B cell (primary cell): ENCODE results near the gene CDC34. TPM values are rescaled to one million over a fixed set of nuclear protein-coding genes. Genes with fewer than 3 reads are reported as not detected.

Experiments
- ATAC-seq: fragments of 200-7000 bp; cut with Tn5 transposase; one replicate; pipeline ENCODE4 v1.10.0; 2021; ENCODE audit warnings: low read depth, mild to moderate bottlenecking, moderate number of reproducible peaks, moderate library complexity
- CTCF ChIA-PET: fragments of 350-600 bp; sonication (Branson Sonifier 250); formaldehyde crosslinking; loops from one replicate; lab custom pipeline; 2021; ENCODE audit warnings: antibody characterized with exemption, inconsistent platforms; lab: Charles Lee
- POLR2A ChIA-PET: fragments of 350-600 bp; sonication (Branson Sonifier 250); formaldehyde crosslinking; loops from one replicate; lab custom pipeline; 2021; ENCODE audit warnings: antibody characterized with exemption; lab: Charles Lee
- DNase-seq: peaks from one replicate; pipeline ENCODE4 v3.0.0; 2013
- H2AFZ ChIP-seq: 2 replicates; pipeline ENCODE4 v1.6.1; 2012; ENCODE audit warnings: mild to moderate bottlenecking, low read depth, low read length; ENCODE audit not compliant: insufficient read depth, poor library complexity, severe bottlenecking
- H3K27ac ChIP-seq, 2 donors: 1 replicate in 1 of 2; 2 replicates in 1 of 2; pipeline ENCODE4 v1.5.1; 2012 to 2013; ENCODE audit warnings: low read length in 2 of 2, mild to moderate bottlenecking in 2 of 2, moderate library complexity in 1 of 2
- H3K27me3 ChIP-seq, 4 experiments: fragments of 200-600 bp in 1 of 4; sonication (generic) in 1 of 4; replicated peaks in 1 of 4; 1 replicate in 2 of 4; 2 replicates in 2 of 4; pipeline versions ENCODE4 v1.6.1 to v1.7.0; 2013 to 2016; ENCODE audit warnings: low read length in 3 of 4, mild to moderate bottlenecking in 2 of 4, mixed read lengths in 1 of 4, moderate library complexity in 1 of 4; ENCODE audit not compliant: insufficient read depth in 4 of 4, control insufficient read depth in 3 of 4; ENCODE audit errors: control extremely low read depth in 1 of 4
- H3K36me3 ChIP-seq, 2 experiments: replicated peaks in 1 of 2; 1 replicate in 1 of 2; 2 replicates in 1 of 2; pipeline versions ENCODE4 v1.6.1 to v1.7.1; 2013; ENCODE audit warnings: low read length in 1 of 2; ENCODE audit not compliant: insufficient read depth in 2 of 2, control insufficient read depth in 1 of 2; ENCODE audit errors: control extremely low read depth in 1 of 2, extremely low read depth in 1 of 2
- H3K4me1 ChIP-seq, 2 donors: fragments of 200-600 bp in 1 of 2; sonication (generic) in 1 of 2; 1 replicate in 1 of 2; 2 replicates in 1 of 2; pipeline versions ENCODE4 v1.5.1 to v1.6.1; 2013 to 2017; ENCODE audit warnings: low read length in 2 of 2; ENCODE audit not compliant: control insufficient read depth in 2 of 2, insufficient read depth in 2 of 2
- H3K4me2 ChIP-seq: replicated peaks from 2 replicates; pipeline ENCODE3; 2012; ENCODE audit warnings: mild to moderate bottlenecking, low read depth, low read length; ENCODE audit not compliant: poor library complexity, severe bottlenecking
- H3K4me3 ChIP-seq, 5 experiments: fragments of 200-600 bp in 1 of 5; sonication (generic) in 1 of 5; 1 replicate in 3 of 5; 2 replicates in 2 of 5; pipeline versions ENCODE4 v1.5.1 to v1.7.0; 2011 to 2016; ENCODE audit warnings: low read length in 4 of 5, mild to moderate bottlenecking in 4 of 5, low read depth in 2 of 5, control low read depth in 1 of 5, moderate library complexity in 1 of 5; ENCODE audit not compliant: insufficient read depth in 1 of 5; ENCODE audit errors: control extremely low read depth in 1 of 5, extremely low read depth in 1 of 5
- H3K79me2 ChIP-seq: fragments of 200-600 bp; sonication (generic); one replicate; pipeline ENCODE4 v1.6.0; 2016; ENCODE audit warnings: low read length; ENCODE audit not compliant: control insufficient read depth, insufficient read depth
- H3K9ac ChIP-seq: fragments of 200-600 bp; sonication (generic); 2 replicates; pipeline ENCODE4 v1.6.1; 2017; ENCODE audit warnings: mild to moderate bottlenecking, low read length, moderate library complexity
- H3K9me3 ChIP-seq, 3 donors: one replicate each; pipeline versions ENCODE4 v1.6.1 to v1.7.1; 2013; ENCODE audit warnings: low read length in 2 of 3; ENCODE audit not compliant: control insufficient read depth in 2 of 3, insufficient read depth in 1 of 3; ENCODE audit errors: control extremely low read depth in 1 of 3
- H4K20me1 ChIP-seq: 2 replicates; pipeline ENCODE4 v1.6.0; 2012; ENCODE audit warnings: mild to moderate bottlenecking, low read length; ENCODE audit not compliant: insufficient read depth, control insufficient read depth, poor library complexity, severe bottlenecking
- H3K27ac Mint-ChIP-seq: one replicate; pipeline ENCODE4 v1.8.0; 2021; ENCODE audit warnings: mixed read lengths
- H3K27me3 Mint-ChIP-seq: one replicate; pipeline ENCODE4 v1.8.0; 2021; ENCODE audit warnings: mixed read lengths
- H3K4me1 Mint-ChIP-seq: one replicate; pipeline ENCODE4 v1.8.0; 2021; ENCODE audit warnings: mixed read lengths
- H3K4me3 Mint-ChIP-seq: one replicate; pipeline ENCODE4 v1.8.0; 2021; ENCODE audit warnings: mixed read lengths
- H3K9me3 Mint-ChIP-seq: one replicate; pipeline ENCODE4 v1.8.0; 2022; ENCODE audit warnings: mixed read lengths; ENCODE audit not compliant: insufficient read depth
- EZH2 ChIP-seq: IDR thresholded peaks from 2 replicates; pipeline ENCODE4 v1.6.1; 2012; ENCODE audit warnings: borderline replicate concordance, low read depth, mild to moderate bottlenecking, moderate library complexity, low read length; ENCODE audit not compliant: insufficient read depth, poor library complexity, severe bottlenecking
- WGBS: methylation state at CpG from one replicate; pipeline ENCODE4 v1.1.5; 2013; ENCODE audit warnings: missing lambda C conversion rate; ENCODE audit not compliant: insufficient coverage; 5-methylcytosine and 5-hydroxymethylcytosine counted together
- intact Hi-C: fragments of 100-400 bp; cut with micrococcal nuclease; formaldehyde crosslinking; loops from one replicate; pipeline ENCODE4 v1.10.0; 2022
- polyA plus RNA-seq: library from polyadenylated mRNA; depleted of rRNA; stranded (reverse); fragments of >200 nt; gene quantifications from 2 replicates; pipeline ENCODE4 v1.2.3, GENCODE V29; 2012
- total RNA-seq, 2 donors: library from RNA; stranded (reverse); fragments of 120-200 nt in 1 of 2; gene quantifications; 1 replicate in 1 of 2; 2 replicates in 1 of 2; pipeline versions ENCODE4 v1.2.3 to v1.2.4, GENCODE V29; 2013 to 2022
- TF ChIP-seq, protein P1 (sequence below): fragments of 200-600 bp; IDR thresholded peaks from one replicate; pipeline ENCODE4 v1.8.0; 2022; ENCODE audit warnings: antibody characterized with exemption, mild to moderate bottlenecking

CDC34 gene
- total and polyA plus RNA-seq, 2 donors (not counting 1 experiment from before 2014, with no cell fraction given): 26.9 to 28.4 TPM

DNA sequence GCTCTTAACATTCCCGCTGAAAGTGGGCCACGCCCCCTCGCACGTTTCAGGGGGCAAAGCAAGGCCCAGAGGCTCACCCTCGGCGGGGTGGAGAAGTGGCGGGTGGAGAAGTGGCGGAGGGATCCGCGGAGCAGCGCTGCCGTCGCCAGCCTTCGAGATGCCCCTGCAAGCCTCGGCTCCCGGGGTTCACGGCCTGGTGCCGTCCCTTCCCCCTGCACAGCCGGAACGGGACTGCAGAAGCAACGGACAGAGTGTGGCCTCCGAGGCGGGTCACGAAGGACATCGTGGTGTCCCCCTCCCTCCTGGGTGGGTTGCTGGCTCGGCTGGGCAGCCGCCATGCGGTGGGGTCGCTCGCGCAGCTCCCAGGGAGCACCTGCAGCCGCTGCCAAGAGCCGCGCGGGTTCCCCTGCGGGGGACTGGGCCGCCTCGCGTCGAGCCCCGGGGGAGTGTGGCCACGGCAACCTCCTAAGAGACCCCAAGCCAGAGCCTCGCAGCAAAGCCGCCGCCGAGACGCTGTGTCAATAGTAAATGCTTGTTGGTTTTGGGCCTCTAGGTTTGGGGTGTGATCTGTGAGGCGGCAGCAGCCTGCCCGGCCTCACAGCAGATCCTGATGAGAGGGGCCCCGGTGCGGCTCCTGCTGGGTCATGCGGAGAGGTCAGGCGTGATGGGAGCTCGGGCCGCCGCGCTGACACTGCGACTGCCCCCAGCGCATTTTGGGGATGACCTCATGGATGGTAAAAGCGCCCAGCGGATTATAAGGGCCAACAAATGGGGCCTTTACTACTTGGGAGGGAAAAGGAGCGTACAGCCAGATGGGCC lies 18.8 kb upstream of the CDC34 start:
- Histone ChIP-seq H4K20me1 (peaks cover 20% of the 10 kb centered on the region), H3K36me3 (peaks cover 0 to 4% of the 10 kb centered on the region in 2 experiments), H3K4me2 (peak overlapping the region; percentile 3), H3K27ac (no peak overlapping the region), H3K9me3 (peaks cover 0 to 8% (median 0%) of the 10 kb centered on the region in 3 donors), H3K9ac (no peak overlapping the region), H3K4me1 (peaks cover 26 to 27% of the 10 kb centered on the region in 2 donors), H2AFZ (no peak overlapping the region), H3K27me3 (no peaks in the 10 kb centered on the region), H3K4me3 (no peak overlapping the region), H3K79me2 (peaks cover 21% of the 10 kb centered on the region)
- 62% methylated on average over 57 of the region's 62 CpGs for WGBS
- TF ChIP-seq, protein P1, sequence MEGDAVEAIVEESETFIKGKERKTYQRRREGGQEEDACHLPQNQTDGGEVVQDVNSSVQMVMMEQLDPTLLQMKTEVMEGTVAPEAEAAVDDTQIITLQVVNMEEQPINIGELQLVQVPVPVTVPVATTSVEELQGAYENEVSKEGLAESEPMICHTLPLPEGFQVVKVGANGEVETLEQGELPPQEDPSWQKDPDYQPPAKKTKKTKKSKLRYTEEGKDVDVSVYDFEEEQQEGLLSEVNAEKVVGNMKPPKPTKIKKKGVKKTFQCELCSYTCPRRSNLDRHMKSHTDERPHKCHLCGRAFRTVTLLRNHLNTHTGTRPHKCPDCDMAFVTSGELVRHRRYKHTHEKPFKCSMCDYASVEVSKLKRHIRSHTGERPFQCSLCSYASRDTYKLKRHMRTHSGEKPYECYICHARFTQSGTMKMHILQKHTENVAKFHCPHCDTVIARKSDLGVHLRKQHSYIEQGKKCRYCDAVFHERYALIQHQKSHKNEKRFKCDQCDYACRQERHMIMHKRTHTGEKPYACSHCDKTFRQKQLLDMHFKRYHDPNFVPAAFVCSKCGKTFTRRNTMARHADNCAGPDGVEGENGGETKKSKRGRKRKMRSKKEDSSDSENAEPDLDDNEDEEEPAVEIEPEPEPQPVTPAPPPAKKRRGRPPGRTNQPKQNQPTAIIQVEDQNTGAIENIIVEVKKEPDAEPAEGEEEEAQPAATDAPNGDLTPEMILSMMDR: no peak
- no peak for TF ChIP-seq EZH2
- no peak for DNase-seq
- ChIA-PET CTCF (no interaction called here), POLR2A (no interaction called here)
- intact Hi-C loops: no loop called here
- no peaks in the 10 kb centered on the region for H3K27me3 Mint-ChIP-seq
- peaks cover 29% of the 10 kb centered on the region for H3K4me1 Mint-ChIP-seq
- H3K27ac Mint-ChIP-seq: no peak overlapping the region
- no peak overlapping the region for H3K4me3 Mint-ChIP-seq
- no peak for ATAC-seq
- H3K9me3 Mint-ChIP-seq: no peaks in the 10 kb centered on the region
